GM12873 (cell line): ENCODE data around the gene SSPN.

Experiments
- CTCF ChIP-seq: IDR thresholded peaks from 2 replicates; pipeline ENCODE4 v1.5.1; 2012; ENCODE audit warnings: low read depth, mild to moderate bottlenecking, moderate library complexity, low read length, control low read depth; ENCODE audit not compliant: insufficient read depth; ENCODE audit errors: missing control alignments

The SSPN gene

GRCh38 chr12:26172539-26172938 lies 22.8 kb upstream of the SSPN start:
- no peak for TF ChIP-seq CTCF

- no peak for TF ChIP-seq CTCF
Observed at GRCh38 chr12:26172946-26173552, 22.3 kb upstream of the SSPN start.

GRCh38 chr12:26176725-26177124 lies 18.6 kb upstream of the SSPN start:
- no peak for TF ChIP-seq CTCF

GRCh38 chr12:26177283-26177682 lies 18.1 kb upstream of the SSPN start:
- no peak for TF ChIP-seq CTCF

GRCh38 chr12:26179826-26180225 lies 15.5 kb upstream of the SSPN start:
- TF ChIP-seq CTCF = no peak

GRCh38 chr12:26182377-26182776 lies 13.0 kb upstream of the SSPN start:
- TF ChIP-seq CTCF = no peak

- TF ChIP-seq CTCF = no peak
Observed at GRCh38 chr12:26185532-26186320, 9.6 kb upstream of the SSPN start.
